SJCRH30 (cell line): Measurements from ENCODE around the gene PAK4. TPM values are rescaled to one million over a fixed set of nuclear protein-coding genes. Genes with fewer than 3 reads are reported as not detected.

Source experiments
- DNase-seq, 2 experiments: peaks; one replicate each; pipeline ENCODE4 v3.0.0-alpha.2; 2015 to 2020
- H3K27ac ChIP-seq: fragments of 250-450 bp; sonication (Bioruptor Pico); 2 replicates; pipeline ENCODE4 v1.5.1; 2020; ENCODE audit warnings: mild to moderate bottlenecking, moderate library complexity
- H3K27me3 ChIP-seq: fragments of 250-450 bp; sonication (Bioruptor Pico); 2 replicates; pipeline ENCODE4 v1.5.1; 2020; ENCODE audit warnings: mild to moderate bottlenecking, moderate library complexity
- H3K36me3 ChIP-seq: fragments of 250-450 bp; sonication (Bioruptor Pico); 2 replicates; pipeline ENCODE4 v1.5.1; 2020; ENCODE audit warnings: mild to moderate bottlenecking, moderate library complexity
- H3K4me1 ChIP-seq: fragments of 250-450 bp; sonication (Bioruptor Pico); 2 replicates; pipeline ENCODE4 v1.5.1; 2020; ENCODE audit warnings: mild to moderate bottlenecking, moderate library complexity
- H3K4me3 ChIP-seq: fragments of 250-450 bp; sonication (Bioruptor Pico); 2 replicates; pipeline ENCODE4 v1.5.1; 2020; ENCODE audit warnings: mild to moderate bottlenecking, moderate library complexity
- H3K9me3 ChIP-seq: fragments of 250-450 bp; sonication (Bioruptor Pico); replicated peaks from 2 replicates; pipeline ENCODE4 v1.5.1; 2020; ENCODE audit warnings: mild to moderate bottlenecking, moderate library complexity
- total RNA-seq: library from RNA; depleted of rRNA; stranded (reverse); fragments of >200 nt; shearing (Covaris generic); gene quantifications from 2 replicates; pipeline ENCODE4 v1.2.3, GENCODE V29; 2014

PAK4 gene
- total RNA-seq, 1 experiment from 2014 or later, result 11.6 TPM

DNA sequence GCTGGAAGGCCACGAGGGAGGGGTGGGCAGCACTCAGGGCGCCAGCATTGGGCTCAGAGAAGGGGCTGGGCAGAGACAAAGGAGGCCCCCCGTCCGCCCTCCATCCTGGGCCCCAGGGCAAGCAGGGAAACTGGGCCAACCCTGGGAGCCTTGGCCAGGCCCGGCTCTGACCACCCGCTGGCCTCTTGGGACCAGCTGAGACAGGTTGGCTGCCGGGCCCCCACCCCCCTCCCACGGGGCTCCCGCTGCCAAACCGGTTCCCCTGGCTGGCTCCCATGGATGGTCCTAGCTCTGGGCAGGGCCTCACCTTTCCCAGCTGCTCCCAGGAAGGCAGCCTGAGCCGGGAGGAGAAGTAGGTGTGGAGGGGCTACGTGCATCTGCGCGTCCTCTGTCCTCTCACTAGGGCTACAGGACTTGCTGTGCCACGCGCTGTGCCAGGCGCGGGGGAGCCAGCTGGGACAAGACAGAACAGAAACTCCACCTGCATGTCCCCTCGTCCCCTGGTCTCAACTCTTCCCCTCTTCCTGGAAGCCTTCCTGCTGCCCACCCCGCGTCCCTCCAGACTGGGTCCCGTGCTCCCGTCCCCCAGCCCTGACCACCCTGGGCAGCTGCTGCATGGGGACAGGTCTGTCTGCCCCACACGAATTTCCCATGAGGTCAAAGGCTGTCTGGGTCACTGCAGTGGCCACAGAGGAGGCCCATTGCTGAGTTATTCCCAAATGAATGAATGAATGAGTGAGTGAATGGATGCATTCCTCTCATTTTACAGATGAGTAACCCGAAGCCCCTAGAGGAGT, 42.1 kb downstream of the PAK4 start:
- Histone ChIP-seq H3K27ac (no peak overlapping the region), H3K9me3 (no peaks in the 10 kb centered on the region), H3K27me3 (no peaks in the 10 kb centered on the region), H3K4me3 (no peak overlapping the region), H3K36me3 (no peaks in the 10 kb centered on the region), H3K4me1 (no peaks in the 10 kb centered on the region; the same call in 1 of the 2 replicates)
- DNase-seq, result no peak

DNA sequence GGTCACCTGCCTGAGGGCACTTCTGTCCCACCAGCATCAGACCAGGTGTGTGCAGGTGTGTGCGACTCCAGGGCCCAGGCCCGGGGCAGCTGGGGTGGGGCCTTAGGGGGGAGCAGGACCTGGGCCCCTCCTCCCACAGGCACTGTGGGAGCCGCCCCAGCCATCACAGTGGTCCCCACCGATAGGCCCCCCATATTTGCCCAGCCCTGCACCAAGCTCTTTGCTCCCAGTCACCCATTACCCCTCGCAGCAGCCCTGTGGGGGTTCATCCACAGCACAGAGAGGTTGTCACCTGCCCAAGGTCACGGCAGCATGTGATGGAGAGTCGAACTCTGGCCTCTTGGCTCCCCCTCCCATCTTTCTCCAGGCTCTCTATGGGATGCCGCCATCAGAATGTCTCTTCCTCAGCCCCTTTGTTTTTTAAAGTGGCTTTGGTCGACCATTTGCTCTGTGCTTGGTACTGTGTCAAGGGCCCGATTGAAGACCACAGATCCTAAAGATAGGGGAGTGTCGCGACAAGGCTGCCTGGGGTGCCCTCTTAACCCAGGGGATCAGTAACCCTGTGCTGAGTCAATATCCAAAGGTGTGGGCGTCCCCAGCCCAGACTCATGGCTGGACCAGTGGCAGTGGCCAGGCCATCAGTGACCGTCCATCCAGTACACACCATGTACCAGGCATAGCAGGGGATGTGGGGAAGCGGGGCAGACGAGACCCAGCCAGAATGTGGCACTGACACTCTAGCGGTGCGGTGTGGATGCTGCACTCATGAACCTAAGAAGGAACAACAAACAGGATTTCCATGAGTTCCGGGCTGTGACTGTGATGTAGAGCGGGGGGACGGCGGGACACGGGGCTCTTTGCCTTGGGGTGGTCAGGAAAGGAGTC, 42.9 kb downstream of the PAK4 start:
- H3K36me3 ChIP-seq, result no peaks in the 10 kb centered on the region
- H3K4me1 ChIP-seq, result no peaks in the 10 kb centered on the region; the same call in 1 of the 2 replicates
- H3K9me3 ChIP-seq, result no peaks in the 10 kb centered on the region
- no peak for DNase-seq
- no peak overlapping the region for H3K4me3 ChIP-seq
- H3K27ac ChIP-seq, result no peak overlapping the region
- H3K27me3 ChIP-seq, result no peaks in the 10 kb centered on the region

DNA sequence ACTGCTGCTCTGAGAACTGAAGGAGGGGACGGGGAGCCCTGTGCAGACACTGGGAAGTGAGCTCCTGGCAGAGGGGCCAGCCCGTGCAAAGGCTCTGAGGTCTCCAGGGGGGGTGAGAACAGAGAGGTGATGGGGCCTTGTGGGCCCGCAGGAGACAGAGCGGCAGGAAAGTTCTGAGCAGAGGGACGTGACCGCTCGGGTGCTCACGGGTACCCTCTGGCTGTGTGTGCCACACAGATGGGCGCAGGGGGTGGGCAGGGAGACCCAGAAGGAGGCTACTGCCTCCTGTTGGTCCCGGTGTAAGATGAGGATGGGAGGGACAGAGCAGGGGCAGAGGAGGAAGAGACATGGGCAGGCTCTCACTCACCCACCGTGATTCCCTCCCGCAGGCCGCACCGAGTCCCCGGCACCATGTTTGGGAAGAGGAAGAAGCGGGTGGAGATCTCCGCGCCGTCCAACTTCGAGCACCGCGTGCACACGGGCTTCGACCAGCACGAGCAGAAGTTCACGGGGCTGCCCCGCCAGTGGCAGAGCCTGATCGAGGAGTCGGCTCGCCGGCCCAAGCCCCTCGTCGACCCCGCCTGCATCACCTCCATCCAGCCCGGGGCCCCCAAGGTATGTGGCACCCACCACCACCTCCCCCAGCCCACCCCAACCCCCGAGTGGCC, 43.7 kb downstream of the PAK4 start:
- no peak for DNase-seq
- H3K27me3 ChIP-seq, result no peaks in the 10 kb centered on the region
- H3K36me3 ChIP-seq, result no peaks in the 10 kb centered on the region
- H3K4me3 ChIP-seq, result no peak overlapping the region
- H3K27ac ChIP-seq, result no peak overlapping the region
- no peaks in the 10 kb centered on the region for H3K9me3 ChIP-seq
- no peaks in the 10 kb centered on the region; the same call in 1 of the 2 replicates for H3K4me1 ChIP-seq

DNA sequence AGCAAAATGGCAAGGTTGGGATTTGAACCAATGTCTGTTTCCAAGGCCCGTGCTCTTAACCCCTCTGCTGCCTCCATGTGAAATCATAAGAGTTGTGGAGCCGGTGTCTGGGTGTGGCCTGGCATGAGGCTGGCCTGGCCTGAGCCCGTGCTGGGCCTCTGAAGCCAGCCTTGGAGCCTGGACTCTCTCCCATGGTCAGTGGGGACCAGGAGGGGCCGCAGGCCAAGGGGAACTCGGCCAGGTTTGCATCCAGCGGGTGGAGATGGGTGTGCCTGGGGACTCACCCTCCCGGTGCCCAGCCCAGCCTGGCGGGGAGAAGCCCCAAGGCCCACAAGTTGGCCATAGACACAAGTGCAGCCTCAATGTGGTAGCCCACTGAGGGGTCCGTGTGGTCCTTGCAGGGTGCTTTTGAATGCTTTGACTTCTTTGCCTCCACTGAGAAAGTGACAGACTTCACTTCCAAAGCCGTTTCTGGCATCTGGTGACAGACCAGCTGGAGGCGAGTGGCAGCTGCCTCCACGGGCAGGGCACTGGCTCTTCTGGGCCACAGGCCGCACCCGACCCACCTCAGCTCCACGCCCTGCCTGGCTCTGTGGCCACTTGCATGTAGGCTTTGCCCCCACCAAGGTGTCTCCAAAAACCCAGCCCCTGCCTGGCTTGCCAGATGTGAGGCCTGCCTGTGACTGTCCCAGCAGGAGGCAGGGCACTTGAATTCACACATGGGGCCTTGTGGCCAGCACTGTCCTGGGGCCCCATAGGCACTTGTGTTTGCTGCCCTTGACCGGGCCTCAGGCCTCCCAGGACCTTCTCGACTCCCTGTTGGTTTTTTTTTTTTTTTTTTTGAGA, 45.0 kb downstream of the PAK4 start:
- Histone ChIP-seq H3K36me3 (no peaks in the 10 kb centered on the region), H3K4me3 (no peak overlapping the region), H3K4me1 (no peaks in the 10 kb centered on the region; the same call in 1 of the 2 replicates), H3K9me3 (no peaks in the 10 kb centered on the region), H3K27ac (no peak overlapping the region), H3K27me3 (no peaks in the 10 kb centered on the region)
- no peak for DNase-seq

GRCh38 chr19:39171479-39172465, 46.2 kb downstream of the PAK4 start:
- Histone ChIP-seq H3K27me3 (no peaks in the 10 kb centered on the region), H3K36me3 (no peaks in the 10 kb centered on the region; the same call in 1 of the 2 replicates), H3K9me3 (no peaks in the 10 kb centered on the region), H3K4me1 (no peaks in the 10 kb centered on the region; the same call in 1 of the 2 replicates), H3K4me3 (no peak overlapping the region), H3K27ac (no peak overlapping the region)
- no peak for DNase-seq

GRCh38 chr19:39172700-39173501, 47.3 kb downstream of the PAK4 start:
- no peak for DNase-seq
- Histone ChIP-seq H3K4me3 (no peak overlapping the region), H3K27ac (no peak overlapping the region), H3K9me3 (no peaks in the 10 kb centered on the region), H3K27me3 (no peaks in the 10 kb centered on the region), H3K4me1 (no peaks in the 10 kb centered on the region), H3K36me3 (no peaks in the 10 kb centered on the region; the same call in 1 of the 2 replicates)

DNA sequence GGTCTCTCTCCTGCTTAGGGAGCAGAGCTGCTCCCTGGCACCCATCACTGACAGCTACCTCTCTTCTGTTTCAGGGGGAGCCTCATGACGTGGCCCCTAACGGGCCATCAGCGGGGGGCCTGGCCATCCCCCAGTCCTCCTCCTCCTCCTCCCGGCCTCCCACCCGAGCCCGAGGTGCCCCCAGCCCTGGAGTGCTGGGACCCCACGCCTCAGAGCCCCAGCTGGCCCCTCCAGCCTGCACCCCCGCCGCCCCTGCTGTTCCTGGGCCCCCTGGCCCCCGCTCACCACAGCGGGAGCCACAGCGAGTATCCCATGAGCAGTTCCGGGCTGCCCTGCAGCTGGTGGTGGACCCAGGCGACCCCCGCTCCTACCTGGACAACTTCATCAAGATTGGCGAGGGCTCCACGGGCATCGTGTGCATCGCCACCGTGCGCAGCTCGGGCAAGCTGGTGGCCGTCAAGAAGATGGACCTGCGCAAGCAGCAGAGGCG, 48.0 kb downstream of the PAK4 start:
- H3K36me3 ChIP-seq, result no peaks in the 10 kb centered on the region; the same call in 1 of the 2 replicates

GRCh38 chr19:39174142-39174541, 48.6 kb downstream of the PAK4 start:
- Histone ChIP-seq H3K4me3 (no peak overlapping the region), H3K4me1 (no peaks in the 10 kb centered on the region), H3K9me3 (no peaks in the 10 kb centered on the region), H3K27ac (no peak overlapping the region), H3K36me3 (no peaks in the 10 kb centered on the region; the same call in 1 of the 2 replicates), H3K27me3 (no peaks in the 10 kb centered on the region)
- no peak for DNase-seq

More for the DNA sequence above, 48.0 kb downstream of the PAK4 start:
- Histone ChIP-seq H3K4me3 (no peak overlapping the region), H3K4me1 (no peaks in the 10 kb centered on the region), H3K9me3 (no peaks in the 10 kb centered on the region), H3K27ac (no peak overlapping the region), H3K27me3 (no peaks in the 10 kb centered on the region)
- DNase-seq, result no peak

DNA sequence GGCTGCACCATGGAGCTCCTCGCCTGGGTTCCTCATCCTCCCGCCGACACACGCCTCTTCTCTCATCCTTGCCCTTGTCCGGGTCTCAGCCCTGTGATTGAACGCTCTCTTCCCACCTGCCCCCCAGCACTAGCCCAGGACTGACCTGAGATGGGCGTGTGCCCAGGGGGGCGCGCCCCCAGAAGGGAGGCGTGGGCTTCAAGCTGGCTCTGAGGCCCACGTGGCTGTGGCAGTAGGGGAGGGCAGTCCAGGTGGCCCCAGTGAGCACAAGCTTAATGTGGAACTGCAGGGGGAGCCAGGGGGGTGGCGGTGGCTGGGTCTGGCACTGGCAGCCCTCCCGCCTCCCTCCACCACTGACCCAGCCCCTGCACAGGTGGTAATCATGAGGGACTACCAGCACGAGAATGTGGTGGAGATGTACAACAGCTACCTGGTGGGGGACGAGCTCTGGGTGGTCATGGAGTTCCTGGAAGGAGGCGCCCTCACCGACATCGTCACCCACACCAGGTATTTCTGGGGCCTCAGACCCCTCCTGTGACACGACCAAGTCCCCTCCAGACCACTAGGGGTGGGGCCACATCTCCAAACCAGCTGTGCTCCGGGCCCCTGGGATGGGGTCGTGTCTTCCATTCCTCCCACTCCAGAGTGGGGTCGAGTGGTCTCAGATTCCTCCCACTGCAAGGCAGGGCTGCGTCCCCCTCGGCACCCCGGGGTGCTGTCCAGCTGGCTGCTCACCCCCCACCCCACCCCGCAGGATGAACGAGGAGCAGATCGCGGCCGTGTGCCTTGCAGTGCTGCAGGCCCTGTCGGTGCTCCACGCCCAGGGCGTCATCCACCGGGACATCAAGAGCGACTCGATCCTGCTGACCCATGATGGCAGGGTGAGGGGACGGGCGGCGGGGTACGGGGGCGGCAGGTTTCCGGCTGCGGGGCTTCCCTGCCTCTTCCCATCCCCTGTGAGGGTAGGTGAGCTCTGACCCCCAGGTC, 49.3 kb downstream of the PAK4 start:
- Histone ChIP-seq H3K36me3 (peaks cover 5% of the 10 kb centered on the region; the same call in 1 of the 2 replicates), H3K4me1 (no peaks in the 10 kb centered on the region), H3K4me3 (no peak overlapping the region), H3K27me3 (no peaks in the 10 kb centered on the region), H3K9me3 (no peaks in the 10 kb centered on the region), H3K27ac (no peak overlapping the region)
- DNase-seq, result no peak

- Histone ChIP-seq H3K36me3 (peaks cover 6% of the 10 kb centered on the region; the same call in 1 of the 2 replicates), H3K9me3 (no peaks in the 10 kb centered on the region), H3K27ac (no peak overlapping the region), H3K4me1 (no peaks in the 10 kb centered on the region), H3K4me3 (no peak overlapping the region), H3K27me3 (no peaks in the 10 kb centered on the region)
- DNase-seq, result no peak
Measured at GRCh38 chr19:39175564-39175963, 50.0 kb downstream of the PAK4 start.

GRCh38 chr19:39177110-39177699, 51.6 kb downstream of the PAK4 start:
- no peak overlapping the region for H3K27ac ChIP-seq
- no peak for DNase-seq
- peaks cover 6% of the 10 kb centered on the region; the same call in 1 of the 2 replicates for H3K36me3 ChIP-seq
- no peak overlapping the region for H3K4me3 ChIP-seq
- no peaks in the 10 kb centered on the region for H3K27me3 ChIP-seq
- H3K9me3 ChIP-seq, result no peaks in the 10 kb centered on the region
- H3K4me1 ChIP-seq, result no peaks in the 10 kb centered on the region
